HEK293T (cell line): ENCODE results near the gene SAMD14.

ENCODE experiments used
- ARNT ChIP-seq: fragments of 450-650 bp; IDR thresholded peaks from 2 replicates; pipeline ENCODE4 v1.6.1; 2017; ENCODE audit warnings: mild to moderate bottlenecking
- BHLHE40 ChIP-seq: fragments of 450-650 bp; IDR thresholded peaks from 2 replicates; pipeline ENCODE4 v1.6.1; 2016; ENCODE audit warnings: mild to moderate bottlenecking, moderate library complexity, borderline replicate concordance
- ELF4 ChIP-seq: fragments of 450-650 bp; IDR thresholded peaks from 2 replicates; pipeline ENCODE4 v1.6.1; 2017; ENCODE audit warnings: antibody characterized with exemption
- FOXM1 ChIP-seq: fragments of 450-650 bp; IDR thresholded peaks from 2 replicates; pipeline ENCODE4 v1.6.1; 2017; ENCODE audit warnings: mild to moderate bottlenecking, borderline replicate concordance
- L3MBTL2 ChIP-seq: fragments of 450-650 bp; conservative IDR thresholded peaks from 2 replicates; pipeline ENCODE4 v1.6.1; 2016; ENCODE audit warnings: mild to moderate bottlenecking
- PKNOX1 ChIP-seq: fragments of 450-650 bp; IDR thresholded peaks from 2 replicates; pipeline ENCODE4 v1.6.1; 2016
- SP1 ChIP-seq: fragments of 450-650 bp; IDR thresholded peaks from 2 replicates; pipeline ENCODE4 v1.6.1; 2017
- TARDBP ChIP-seq: fragments of 450-650 bp; IDR thresholded peaks from 2 replicates; pipeline ENCODE4 v1.6.1; 2016

- TF ChIP-seq SP1 (no peak), ELF4 (no peak), PKNOX1 (no peak), L3MBTL2 (no peak), TARDBP (no peak), FOXM1 (no peak), ARNT (no peak), BHLHE40 (no peak)
These were observed 27.9 kb upstream of the SAMD14 start for GRCh38 chr17:50157891-50158290.
